Heart left ventricle (tissue), 16 donors: ENCODE measurements around the gene UNC13B. TPM values are rescaled to one million over a fixed set of nuclear protein-coding genes. Genes with fewer than 3 reads are reported as not detected.

Experiments
- ATAC-seq, 4 donors: fragments of 200-7000 bp; cut with Tn5 transposase; one replicate each; pipeline ENCODE4 v1.9.1; 2020 to 2022; ENCODE audit warnings: moderate library complexity in 4 of 4, mild to moderate bottlenecking in 3 of 4, moderate number of reproducible peaks in 1 of 4
- DNase-seq, 5 donors: peaks; one replicate each; pipeline ENCODE4 v3.0.0-alpha.2; 2020
- H3K27ac ChIP-seq, 12 donors: fragments of 200-600 bp; sonication (generic) in 4 of 12; one replicate each; pipeline versions ENCODE4 v1.5.0 to v1.8.0; 2016 to 2022; ENCODE audit warnings: mild to moderate bottlenecking in 2 of 12
- H3K27me3 ChIP-seq, 9 donors: fragments of 200-600 bp; sonication (generic) in 2 of 9; one replicate each; pipeline versions ENCODE4 v1.5.1 to v1.8.0; 2016 to 2022; ENCODE audit warnings: mild to moderate bottlenecking in 3 of 9
- H3K36me3 ChIP-seq, 9 donors: fragments of 200-600 bp; sonication (generic) in 2 of 9; one replicate each; pipeline versions ENCODE4 v1.5.0 to v1.8.0; 2018 to 2022; ENCODE audit warnings: mild to moderate bottlenecking in 2 of 9
- H3K4me1 ChIP-seq, 12 donors: fragments of 200-600 bp; sonication (generic) in 4 of 12; one replicate each; pipeline versions ENCODE4 v1.5.0 to v1.8.0; 2016 to 2022; ENCODE audit warnings: mild to moderate bottlenecking in 3 of 12
- H3K4me3 ChIP-seq, 12 donors: fragments of 200-600 bp; sonication (generic) in 4 of 12; one replicate each; pipeline versions ENCODE4 v1.5.0 to v1.8.0; 2017 to 2022; ENCODE audit warnings: mild to moderate bottlenecking in 9 of 12, moderate library complexity in 4 of 12
- H3K9me3 ChIP-seq, 12 donors: fragments of 200-600 bp; sonication (generic) in 4 of 12; one replicate each; pipeline versions ENCODE4 v1.5.0 to v1.8.0; 2016 to 2022; ENCODE audit warnings: mild to moderate bottlenecking in 1 of 12
- POLR2A ChIP-seq, 2 donors: fragments of 450-650 bp; IDR thresholded peaks; one replicate each; pipeline ENCODE4 v1.6.1; 2017; ENCODE audit warnings: antibody characterized with exemption in 2 of 2, mild to moderate bottlenecking in 2 of 2, moderate library complexity in 2 of 2
- WGBS, 4 donors: extraction: QIAGEN DNeasy Blood & Tissue Kit in 2 of 4; methylation state at CpG; one replicate each; pipeline versions ENCODE4 v1.1.5 to v1.1.7; 2013 to 2018; 5-methylcytosine and 5-hydroxymethylcytosine counted together
- intact Hi-C, 10 donors: fragments of 100-400 bp; cut with DNase I; formaldehyde crosslinking; loops; one replicate each; pipeline versions ENCODE4 v1.11.1 to v1.14.2; 2022
- polyA plus RNA-seq, 2 donors: library from polyadenylated mRNA; stranded (reverse); fragments of 200-250 nt; gene quantifications; one replicate each; pipeline ENCODE4 v1.2.3, GENCODE V29; 2013
- total RNA-seq, 9 donors: library from RNA; depleted of rRNA in 2 of 9; stranded (reverse); fragments of >200 nt in 2 of 9; fragmentation: NEBNext Ultra II Directional in 3 of 9; extraction: Animal tissue kit (Norgen Biotek cat#: 25700) in 3 of 9; gene quantifications; one replicate each; pipeline versions ENCODE4 v1.1.0 to v1.2.4, GENCODE V29; 2016 to 2023
- TF ChIP-seq, protein P1 (sequence below), 12 donors: fragments of 200-600 bp; sonication (generic) in 4 of 12; IDR thresholded peaks; one replicate each; pipeline versions ENCODE4 v1.5.0 to v1.8.0; 2018 to 2022; ENCODE audit warnings: antibody characterized with exemption in 12 of 12, mild to moderate bottlenecking in 5 of 12
- donor health status: ischemic (EF 13 %, LVEDD 7.1; RV severe dilation, severe dysfunction).
- donor health status: healthy with polysubstance abuse.
- donor health status: DM: no; HTN: yes; CAD: no.
- donor health status: DM: no; HTN: no; CAD: no.
- donor health status: ischemic (EF 25% LVEDD 6.9; RV normal size, moderate dysfunction).
- donor health status: ischemic (EF 25% LVEDD 5.7; RV mildly dilated, moderate dysfunction).
- donor health status: healthy.
- donor health status: DM: yes; HTN: yes; CAD: no.
- donor health status: ischemic (EF 35%, LVEDD 5.7; RV mildly dilated, moderate dysfunction).
- donor health status: nonischemic (EF 11% LVEDD 7.7; RV severe dilation, severe dysfunction).
- donor health status: DM: yes; HTN: yes; CAD: no.
- donor health status: PGD.
- donor health status: ischemic (EF 29% LVEDD 5.4; RV normal size, mild dysfunction).
- donor health status: nonischemic (EF 23%, LVEDD 6.1; RV moderate dilation, normal function).

UNC13B gene
- total and polyA plus RNA-seq, 11 donors: 8.1 to 30.2 (median 21.2) TPM

DNA sequence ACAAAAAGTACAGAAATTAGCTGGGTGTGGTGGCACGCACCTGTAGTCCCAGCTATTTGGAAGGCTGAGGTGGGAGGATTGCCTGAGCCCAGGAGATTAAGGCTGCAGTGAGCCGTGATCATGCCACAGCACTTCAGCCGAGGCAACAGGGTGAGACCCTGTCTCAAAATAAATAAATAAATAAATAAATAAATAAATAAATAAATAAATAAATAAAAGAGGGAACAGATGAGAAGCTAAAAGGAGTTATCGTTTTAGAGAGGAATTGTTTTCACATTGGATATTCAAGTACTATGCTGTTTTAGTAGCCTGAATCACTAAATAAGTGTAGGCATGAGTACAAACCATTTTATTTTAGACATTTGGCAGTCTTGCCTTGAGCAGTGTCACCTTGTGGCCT is 151.7 kb downstream of the UNC13B start:
- H3K9me3 ChIP-seq: peaks cover 0 to 4% (median 0%) of the 10 kb centered on the region in 12 donors
- no peaks in the 10 kb centered on the region for H3K27me3 ChIP-seq
- no peak overlapping the region for H3K4me3 ChIP-seq
- no peak for TF ChIP-seq POLR2A (IDR thresholded peaks at IDR 0.05)
- TF ChIP-seq, protein P1, sequence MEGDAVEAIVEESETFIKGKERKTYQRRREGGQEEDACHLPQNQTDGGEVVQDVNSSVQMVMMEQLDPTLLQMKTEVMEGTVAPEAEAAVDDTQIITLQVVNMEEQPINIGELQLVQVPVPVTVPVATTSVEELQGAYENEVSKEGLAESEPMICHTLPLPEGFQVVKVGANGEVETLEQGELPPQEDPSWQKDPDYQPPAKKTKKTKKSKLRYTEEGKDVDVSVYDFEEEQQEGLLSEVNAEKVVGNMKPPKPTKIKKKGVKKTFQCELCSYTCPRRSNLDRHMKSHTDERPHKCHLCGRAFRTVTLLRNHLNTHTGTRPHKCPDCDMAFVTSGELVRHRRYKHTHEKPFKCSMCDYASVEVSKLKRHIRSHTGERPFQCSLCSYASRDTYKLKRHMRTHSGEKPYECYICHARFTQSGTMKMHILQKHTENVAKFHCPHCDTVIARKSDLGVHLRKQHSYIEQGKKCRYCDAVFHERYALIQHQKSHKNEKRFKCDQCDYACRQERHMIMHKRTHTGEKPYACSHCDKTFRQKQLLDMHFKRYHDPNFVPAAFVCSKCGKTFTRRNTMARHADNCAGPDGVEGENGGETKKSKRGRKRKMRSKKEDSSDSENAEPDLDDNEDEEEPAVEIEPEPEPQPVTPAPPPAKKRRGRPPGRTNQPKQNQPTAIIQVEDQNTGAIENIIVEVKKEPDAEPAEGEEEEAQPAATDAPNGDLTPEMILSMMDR (IDR thresholded peaks at IDR 0.05): no peak
- intact Hi-C loops: loop anchor here in 1 of 10 donors (5.0 kb wide), 1 partner anchor 164 kb away; no protein-coding TSS in a partner anchor
- 88 to 95% (median 91%) methylated on average over 4 of the region's 4 CpGs for WGBS, 4 donors
- H3K4me1 ChIP-seq: peaks cover 0 to 21% (median 9%) of the 10 kb centered on the region in 12 donors
- no peak overlapping the region for H3K27ac ChIP-seq
- peaks cover 0 to 39% (median 23%) of the 10 kb centered on the region in 9 donors for H3K36me3 ChIP-seq
- DNase-seq (no peak), ATAC-seq (no peak)

DNA sequence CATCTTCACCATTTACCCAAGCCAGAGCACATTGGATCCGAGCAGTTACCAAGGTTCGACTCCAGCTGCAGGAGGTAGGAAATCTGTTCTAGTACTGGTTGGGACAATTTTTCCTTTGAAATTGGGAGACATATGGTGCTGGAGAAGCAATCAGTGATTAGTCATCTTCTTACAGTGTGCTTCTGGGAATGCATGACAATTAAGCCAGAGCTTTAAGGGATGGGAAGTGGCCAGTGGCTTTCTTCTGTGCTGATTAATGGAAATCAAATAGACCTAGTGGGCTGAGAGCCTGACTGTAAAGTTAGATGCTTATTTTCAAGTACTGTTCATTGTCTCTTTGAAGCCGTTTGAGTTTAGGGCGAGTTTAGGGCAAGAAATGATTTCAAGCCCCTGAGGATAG is 152.1 kb downstream of the UNC13B start:
- TF ChIP-seq, protein P1 (IDR thresholded peaks at IDR 0.05): no peak
- no peak for TF ChIP-seq POLR2A (IDR thresholded peaks at IDR 0.05)
- H3K9me3 ChIP-seq: peaks cover 0 to 7% (median 0%) of the 10 kb centered on the region in 12 donors
- H3K4me3 ChIP-seq: no peak overlapping the region
- H3K4me1 ChIP-seq: peaks cover 0 to 21% (median 9%) of the 10 kb centered on the region in 12 donors
- no peak overlapping the region for H3K27ac ChIP-seq
- H3K27me3 ChIP-seq: no peaks in the 10 kb centered on the region
- H3K36me3 ChIP-seq: peaks cover 0 to 42% (median 23%) of the 10 kb centered on the region in 9 donors
- WGBS, 4 donors: 94 to 98% (median 96%) methylated on average over 4 of the region's 4 CpGs
- DNase-seq (no peak), ATAC-seq (no peak)
- intact Hi-C loops: loop anchor here in 1 of 10 donors (5.0 kb wide), 1 partner anchor 163 kb away; no protein-coding TSS in a partner anchor

- H3K36me3 ChIP-seq: peaks cover 0 to 37% (median 14%) of the 10 kb centered on the region in 9 donors
Measured at GRCh38 chr9:35318741-35319140, 156.9 kb downstream of the UNC13B start.

GRCh38 chr9:35322075-35322885 is 160.5 kb downstream of the UNC13B start:
- no peak for DNase-seq
- H3K27ac ChIP-seq: no peak overlapping the region
- peaks cover 0 to 19% (median 0%) of the 10 kb centered on the region in 9 donors for H3K36me3 ChIP-seq
- H3K4me1 ChIP-seq: no peaks in the 10 kb centered on the region
- H3K27me3 ChIP-seq: no peaks in the 10 kb centered on the region
- ATAC-seq: no peak
- WGBS, 4 donors: 58 to 78% (median 73%) methylated on average over 8 of the region's 8 CpGs
- TF ChIP-seq, protein P1 (IDR thresholded peaks at IDR 0.05): no peak
- no peak for TF ChIP-seq POLR2A (IDR thresholded peaks at IDR 0.05)
- intact Hi-C loops: loop anchor here in 1 of 10 donors (10.0 kb wide), 1 partner anchor 233 kb away; no protein-coding TSS in a partner anchor
- H3K4me3 ChIP-seq: no peak overlapping the region
- H3K9me3 ChIP-seq: peaks cover 0 to 7% (median 0%) of the 10 kb centered on the region in 12 donors

More at GRCh38 chr9:35318741-35319140, 156.9 kb downstream of the UNC13B start:
- Histone ChIP-seq H3K4me1 (no peaks in the 10 kb centered on the region), H3K9me3 (peaks cover 0 to 7% (median 0%) of the 10 kb centered on the region in 12 donors), H3K27ac (no peak overlapping the region), H3K4me3 (no peak overlapping the region), H3K27me3 (no peaks in the 10 kb centered on the region)
- DNase-seq: no peak
- intact Hi-C loops: no loop called here
- WGBS, 4 donors: 68 to 93% (median 70%) methylated on average over 1 of the region's 1 CpG
- no peak for TF ChIP-seq POLR2A (IDR thresholded peaks at IDR 0.05)
- TF ChIP-seq, protein P1 (IDR thresholded peaks at IDR 0.05): no peak
- ATAC-seq: no peak
